Sigmoid colon (tissue), 3 donors: ENCODE measurements around the gene INTS6.

ENCODE experiments used
- POLR2A ChIP-seq, 2 donors: fragments of 450-650 bp; IDR thresholded peaks; one replicate each; pipeline ENCODE4 v1.6.1; 2016; ENCODE audit warnings: antibody characterized with exemption in 2 of 2, mild to moderate bottlenecking in 2 of 2, moderate library complexity in 2 of 2
- TF ChIP-seq, protein P1 (sequence below), 4 experiments: fragments of 450-650 bp in 3 of 4; fragments of 200-600 bp in 1 of 4; IDR thresholded peaks; one replicate each; pipeline ENCODE4 v1.5.1; 2016 to 2019; ENCODE audit warnings: antibody characterized with exemption in 4 of 4, mild to moderate bottlenecking in 3 of 4, moderate library complexity in 2 of 4

DNA sequence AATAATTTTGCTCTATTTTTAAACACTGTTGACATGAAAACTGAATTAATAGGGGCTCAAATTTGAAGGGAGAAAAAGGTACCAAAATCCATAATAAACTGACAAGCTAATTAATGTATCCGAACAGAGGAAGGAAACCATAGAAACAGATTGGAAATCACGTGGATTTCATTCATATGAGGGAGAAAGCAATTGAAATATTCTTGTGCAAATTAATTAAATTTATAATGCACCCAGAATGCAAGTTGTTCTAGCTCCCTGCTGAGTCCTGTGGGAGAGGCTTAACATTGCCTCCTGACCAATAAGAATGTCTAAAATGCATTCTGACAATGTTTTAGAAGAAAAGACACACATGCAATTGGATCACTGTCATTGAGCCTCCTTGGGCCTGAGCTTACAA is 131.0 kb downstream of the INTS6 start:
- TF ChIP-seq, protein P1, sequence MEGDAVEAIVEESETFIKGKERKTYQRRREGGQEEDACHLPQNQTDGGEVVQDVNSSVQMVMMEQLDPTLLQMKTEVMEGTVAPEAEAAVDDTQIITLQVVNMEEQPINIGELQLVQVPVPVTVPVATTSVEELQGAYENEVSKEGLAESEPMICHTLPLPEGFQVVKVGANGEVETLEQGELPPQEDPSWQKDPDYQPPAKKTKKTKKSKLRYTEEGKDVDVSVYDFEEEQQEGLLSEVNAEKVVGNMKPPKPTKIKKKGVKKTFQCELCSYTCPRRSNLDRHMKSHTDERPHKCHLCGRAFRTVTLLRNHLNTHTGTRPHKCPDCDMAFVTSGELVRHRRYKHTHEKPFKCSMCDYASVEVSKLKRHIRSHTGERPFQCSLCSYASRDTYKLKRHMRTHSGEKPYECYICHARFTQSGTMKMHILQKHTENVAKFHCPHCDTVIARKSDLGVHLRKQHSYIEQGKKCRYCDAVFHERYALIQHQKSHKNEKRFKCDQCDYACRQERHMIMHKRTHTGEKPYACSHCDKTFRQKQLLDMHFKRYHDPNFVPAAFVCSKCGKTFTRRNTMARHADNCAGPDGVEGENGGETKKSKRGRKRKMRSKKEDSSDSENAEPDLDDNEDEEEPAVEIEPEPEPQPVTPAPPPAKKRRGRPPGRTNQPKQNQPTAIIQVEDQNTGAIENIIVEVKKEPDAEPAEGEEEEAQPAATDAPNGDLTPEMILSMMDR (IDR thresholded peaks at IDR 0.05) = no peak
- no peak for TF ChIP-seq POLR2A (IDR thresholded peaks at IDR 0.05)
